CD14-positive monocyte (primary cell): Measurements from ENCODE around the gene RIT2. TPM values are rescaled to one million over a fixed set of nuclear protein-coding genes. Genes with fewer than 3 reads are reported as not detected.

Experiments
- DNase-seq, 3 donors: peaks; one replicate each; pipeline ENCODE4 v3.0.0-alpha.2; 2011 to 2022
- H2AFZ ChIP-seq: 2 replicates; pipeline ENCODE4 v1.6.0; 2012; ENCODE audit warnings: mild to moderate bottlenecking, low read depth, low read length, inconsistent platforms; ENCODE audit not compliant: insufficient read depth, poor library complexity, severe bottlenecking
- H3K27ac ChIP-seq, 2 donors: 1 replicate in 1 of 2; 2 replicates in 1 of 2; pipeline ENCODE4 v1.5.1; 2012 to 2013; ENCODE audit warnings: low read length in 2 of 2, control low read depth in 1 of 2, inconsistent platforms in 1 of 2, low read depth in 1 of 2, mild to moderate bottlenecking in 1 of 2
- H3K27me3 ChIP-seq, 2 donors: one replicate each; pipeline versions ENCODE4 v1.6.0 to v1.6.1; 2011 to 2013; ENCODE audit warnings: low read length in 2 of 2; ENCODE audit not compliant: control insufficient read depth in 2 of 2, insufficient read depth in 2 of 2
- H3K36me3 ChIP-seq, 2 donors: replicated peaks in 1 of 2; 1 replicate in 1 of 2; 2 replicates in 1 of 2; pipeline versions ENCODE4 v1.5.1 to v1.6.1; 2012 to 2013; ENCODE audit warnings: low read length in 2 of 2, control low read depth in 1 of 2, inconsistent platforms in 1 of 2, mild to moderate bottlenecking in 1 of 2; ENCODE audit not compliant: insufficient read depth in 2 of 2, control insufficient read depth in 1 of 2
- H3K4me1 ChIP-seq, 2 donors: 1 replicate in 1 of 2; 2 replicates in 1 of 2; pipeline versions ENCODE4 v1.5.1 to v1.6.1; 2012 to 2013; ENCODE audit warnings: low read length in 2 of 2, control low read depth in 1 of 2, inconsistent platforms in 1 of 2, mild to moderate bottlenecking in 1 of 2, moderate library complexity in 1 of 2; ENCODE audit not compliant: insufficient read depth in 2 of 2, control insufficient read depth in 1 of 2
- H3K4me2 ChIP-seq: replicated peaks from 2 replicates; pipeline ENCODE3; 2012; ENCODE audit warnings: low read length, moderate library complexity, mild to moderate bottlenecking; ENCODE audit not compliant: poor library complexity, severe bottlenecking; ENCODE audit errors: extremely low read depth
- H3K4me3 ChIP-seq, 3 experiments: fragments of 200-600 bp in 1 of 3; sonication (generic) in 1 of 3; replicated peaks in 1 of 3; 1 replicate in 2 of 3; 2 replicates in 1 of 3; pipeline ENCODE4 v1.5.1; 2011 to 2013; ENCODE audit warnings: low read length in 3 of 3, mild to moderate bottlenecking in 3 of 3, control low read depth in 2 of 3, low read depth in 2 of 3, inconsistent platforms in 1 of 3, moderate library complexity in 1 of 3
- H3K79me2 ChIP-seq: 2 replicates; pipeline ENCODE4 v1.6.0; 2012; ENCODE audit warnings: mild to moderate bottlenecking, control low read depth, inconsistent platforms, low read length, moderate library complexity; ENCODE audit not compliant: insufficient read depth
- H3K9ac ChIP-seq: 2 replicates; pipeline ENCODE4 v1.6.0; 2017; ENCODE audit warnings: low read length, mild to moderate bottlenecking; ENCODE audit not compliant: insufficient read depth, poor library complexity, severe bottlenecking
- H3K9me3 ChIP-seq, 2 donors: replicated peaks in 1 of 2; 1 replicate in 1 of 2; 2 replicates in 1 of 2; pipeline versions ENCODE4 v1.5.1 to v1.6.1; 2012 to 2013; ENCODE audit warnings: low read length in 2 of 2, control low read depth in 1 of 2; ENCODE audit not compliant: control insufficient read depth in 1 of 2, insufficient read depth in 1 of 2
- H4K20me1 ChIP-seq: 2 replicates; pipeline ENCODE4 v1.6.0; 2012; ENCODE audit warnings: mild to moderate bottlenecking, low read length, control low read depth, moderate library complexity; ENCODE audit not compliant: insufficient read depth
- H3K27ac Mint-ChIP-seq, 7 donors: one replicate each; pipeline ENCODE4 v1.8.0; 2020; ENCODE audit warnings: mild to moderate bottlenecking in 7 of 7, mixed read lengths in 7 of 7, moderate library complexity in 6 of 7, inconsistent platforms in 2 of 7
- H3K27me3 Mint-ChIP-seq, 3 donors: one replicate each; pipeline ENCODE4 v1.8.0; 2021 to 2022; ENCODE audit warnings: low read depth in 3 of 3, mild to moderate bottlenecking in 3 of 3, mixed read lengths in 3 of 3, moderate library complexity in 3 of 3, inconsistent platforms in 1 of 3
- H3K36me3 Mint-ChIP-seq, 2 donors: one replicate each; pipeline ENCODE4 v1.8.0; 2020; ENCODE audit warnings: mixed read lengths in 2 of 2, inconsistent platforms in 1 of 2, mild to moderate bottlenecking in 1 of 2
- H3K4me1 Mint-ChIP-seq: one replicate; pipeline ENCODE4 v1.8.0; 2020; ENCODE audit warnings: mild to moderate bottlenecking, mixed read lengths
- H3K4me3 Mint-ChIP-seq, 2 donors: one replicate each; pipeline ENCODE4 v1.8.0; 2020; ENCODE audit warnings: mild to moderate bottlenecking in 2 of 2, mixed read lengths in 2 of 2, moderate library complexity in 1 of 2
- H3K9me3 Mint-ChIP-seq, 7 donors: one replicate each; pipeline ENCODE4 v1.8.0; 2020 to 2022; ENCODE audit warnings: mixed read lengths in 7 of 7, mild to moderate bottlenecking in 6 of 7, moderate library complexity in 6 of 7, inconsistent platforms in 2 of 7
- CTCF ChIP-seq: fragments of 200-600 bp; IDR thresholded peaks from one replicate; pipeline ENCODE4 v1.8.0; 2022; ENCODE audit warnings: antibody characterized with exemption, mild to moderate bottlenecking
- WGBS: methylation state at CpG from one replicate; pipeline ENCODE4 v1.1.5; 2013; ENCODE audit warnings: missing lambda C conversion rate; ENCODE audit not compliant: insufficient coverage; 5-methylcytosine and 5-hydroxymethylcytosine counted together
- intact Hi-C, 2 donors: fragments of 100-400 bp; cut with micrococcal nuclease; formaldehyde crosslinking; loops; one replicate each; pipeline versions ENCODE4 v1.15.0 to v1.15.1; 2023
- polyA plus RNA-seq, 3 donors: library from polyadenylated mRNA; depleted of rRNA in 1 of 3; unstranded in 2 of 3; stranded (reverse) in 1 of 3; fragments of 300-500 nt in 2 of 3; fragments of >200 nt in 1 of 3; fragmentation: Illumina TruSeq in 2 of 3; gene quantifications; 1 replicate in 2 of 3; 2 replicates in 1 of 3; pipeline ENCODE4 v1.2.3, GENCODE V29; 2012 to 2021

The RIT2 gene
- polyA plus RNA-seq, 3 donors, result not detected

GRCh38 chr18:42778024-42778423, 337.5 kb downstream of the RIT2 start:
- no peaks in the 10 kb centered on the region for H3K27me3 ChIP-seq
- no peaks in the 10 kb centered on the region for H3K79me2 ChIP-seq
- no peaks in the 10 kb centered on the region for H4K20me1 ChIP-seq
- no peak overlapping the region for H2AFZ ChIP-seq
- H3K9ac ChIP-seq, result no peak overlapping the region
- Mint-ChIP-seq H3K27me3 (no peaks in the 10 kb centered on the region), H3K27ac (no peak overlapping the region), H3K4me1 (no peaks in the 10 kb centered on the region), H3K4me3 (no peak overlapping the region), H3K36me3 (no peaks in the 10 kb centered on the region), H3K9me3 (no peaks in the 10 kb centered on the region)
- no peaks in the 10 kb centered on the region for H3K4me1 ChIP-seq
- no peaks in the 10 kb centered on the region for H3K36me3 ChIP-seq
- DNase-seq, result no peak
- H3K9me3 ChIP-seq, result no peaks in the 10 kb centered on the region
- H3K4me2 ChIP-seq, result no peak overlapping the region
- intact Hi-C loops, result no loop called here
- no peak overlapping the region for H3K27ac ChIP-seq
- no peak for TF ChIP-seq CTCF
- no peak overlapping the region for H3K4me3 ChIP-seq

GRCh38 chr18:42773870-42774269, 341.6 kb downstream of the RIT2 start:
- DNase-seq, result no peak
- Mint-ChIP-seq H3K9me3 (peaks cover 0 to 7% (median 1%) of the 10 kb centered on the region in 7 donors), H3K36me3 (no peaks in the 10 kb centered on the region), H3K4me3 (no peak overlapping the region), H3K27ac (no peak overlapping the region), H3K27me3 (no peaks in the 10 kb centered on the region), H3K4me1 (no peaks in the 10 kb centered on the region)
- no CpG with 5 or more reads among the region's 1 CpG for WGBS
- Histone ChIP-seq H3K4me3 (no peak overlapping the region), H2AFZ (no peak overlapping the region), H3K27me3 (no peaks in the 10 kb centered on the region), H4K20me1 (no peaks in the 10 kb centered on the region), H3K36me3 (no peaks in the 10 kb centered on the region), H3K79me2 (no peaks in the 10 kb centered on the region), H3K9ac (no peak overlapping the region), H3K27ac (no peak overlapping the region), H3K4me1 (no peaks in the 10 kb centered on the region), H3K4me2 (no peak overlapping the region), H3K9me3 (peaks cover 0 to 2% of the 10 kb centered on the region in 2 donors)
- intact Hi-C loops, result no loop called here
- TF ChIP-seq CTCF, result no peak
